Head of caudate nucleus (tissue), 42 donors: ENCODE measurements around the gene PTBP1.
"Not testable (repeated sequence)": the region's sequence is repeated elsewhere in the genome, so short reads cannot be mapped to it uniquely, and the experiment has no call there.

Experiments
- DNase-seq, 42 donors: peaks; one replicate each; pipeline versions ENCODE4 v3.0.0 to v3.0.0-alpha.2; 2020 to 2021; ENCODE audit warnings: mixed read lengths in 7 of 42
- intact Hi-C: fragments of 100-400 bp; cut with DNase I; formaldehyde crosslinking; loops from one replicate; pipeline ENCODE4 v1.15.0; 2022

The PTBP1 gene

GRCh38 chr19:844546-844971 is 47.3 kb downstream of the PTBP1 start:
- intact Hi-C loops: no loop called here
- peak in 4 of 42 donors; percentile 18 to 49 (median 31) for DNase-seq

- DNase-seq: no peak
- intact Hi-C loops: no loop called here
Measured at GRCh38 chr19:845707-846521, 48.7 kb downstream of the PTBP1 start.

GRCh38 chr19:848386-848921 is 51.2 kb downstream of the PTBP1 start:
- no peak for DNase-seq
- intact Hi-C loops: no loop called here

- DNase-seq, intact Hi-C loops: not testable (repeated sequence)
Measured at GRCh38 chr19:849195-849594, 51.9 kb downstream of the PTBP1 start.

GRCh38 chr19:850221-850978 is 53.1 kb downstream of the PTBP1 start:
- intact Hi-C loops: no loop called here
- DNase-seq: peak in 20 of 42 donors; percentile 19 to 72 (median 47)

GRCh38 chr19:850979-851335 is 53.7 kb downstream of the PTBP1 start:
- DNase-seq: no peak

GRCh38 chr19:852136-853013 is 55.1 kb downstream of the PTBP1 start, which contains the start of gene ELANE:
ELANE (plus strand) TSS chr19:852303; CDS start chr19:852329, 26 bp downstream.
- intact Hi-C loops: no loop called here
- no peak for DNase-seq

More at GRCh38 chr19:850979-851335, 53.7 kb downstream of the PTBP1 start:
- intact Hi-C loops: no loop called here

GRCh38 chr19:853014-853585 is 55.8 kb downstream of the PTBP1 start:
- no peak for DNase-seq
- intact Hi-C loops: no loop called here

GRCh38 chr19:853614-854220 is 56.5 kb downstream of the PTBP1 start:
- intact Hi-C loops: not testable (repeated sequence)

GRCh38 chr19:854549-854948 is 57.3 kb downstream of the PTBP1 start:
- DNase-seq: no peak
- intact Hi-C loops: no loop called here

More at GRCh38 chr19:853614-854220, 56.5 kb downstream of the PTBP1 start:
- DNase-seq: not testable (repeated sequence)

GRCh38 chr19:855142-855541 is 57.9 kb downstream of the PTBP1 start:
- DNase-seq: no peak
- intact Hi-C loops: loop anchor here (5.0 kb wide), 1 partner anchor 67 kb away; no protein-coding TSS in a partner anchor

- intact Hi-C loops: loop anchor here (5.0 kb wide), 1 partner anchor 67 kb away; no protein-coding TSS in a partner anchor
- no peak for DNase-seq
Measured at GRCh38 chr19:855566-856120, 58.4 kb downstream of the PTBP1 start.

- intact Hi-C loops: loop anchor here (5.0 kb wide), 1 partner anchor 64 kb away; no protein-coding TSS in a partner anchor
- DNase-seq: no peak
Measured at GRCh38 chr19:858284-858683, 61.0 kb downstream of the PTBP1 start.

GRCh38 chr19:858868-859843 is 61.9 kb downstream of the PTBP1 start, which contains the start of gene CFD:
CFD (plus strand) TSS chr19:859664; CDS start chr19:859690, 26 bp downstream.
- DNase-seq: peak in 6 of 42 donors; percentile 12 to 51 (median 40)
- intact Hi-C loops: loop anchor here (5.0 kb wide), 1 partner anchor 63 kb away; no protein-coding TSS in a partner anchor

- intact Hi-C loops: loop anchor here (2.0 kb wide), 1 partner anchor 118 kb away; no protein-coding TSS in a partner anchor
- DNase-seq: no peak
Measured at GRCh38 chr19:861141-861755, 64.0 kb downstream of the PTBP1 start.
